Measurements from ENCODE around the gene APLP2. TPM values are rescaled to one million over a fixed set of nuclear protein-coding genes. Genes with fewer than 3 reads are reported as not detected.
"Not testable (repeated sequence)": the region's sequence is repeated elsewhere in the genome, so short reads cannot be mapped to it uniquely, and the experiment has no call there.

Gene APLP2
- total RNA-seq, 2 donors from 2014 or later, result 326 to 454 TPM

- H3K4me1 ChIP-seq, result peaks cover 0 to 7% of the 10 kb centered on the region in 2 donors
- H3K4me3 ChIP-seq, result no peak overlapping the region
- no peaks in the 10 kb centered on the region for H3K9me3 ChIP-seq
- DNase-seq (ENCODE audit: low spot score), result no peak
- no peak overlapping the region for H3K27ac ChIP-seq
- TF ChIP-seq CTCF (IDR thresholded peaks at IDR 0.05), result no peak
- no peaks in the 10 kb centered on the region for H3K36me3 ChIP-seq
- H3K27me3 ChIP-seq, result no peaks in the 10 kb centered on the region
Observed at GRCh38 chr11:130167146-130167545, 97.5 kb downstream of the APLP2 start.

- H3K27ac ChIP-seq, result no peak overlapping the region
- TF ChIP-seq CTCF (IDR thresholded peaks at IDR 0.05), result no peak
- H3K4me1 ChIP-seq, result peaks cover 0 to 7% of the 10 kb centered on the region in 2 donors
- H3K9me3 ChIP-seq, result no peaks in the 10 kb centered on the region
- H3K27me3 ChIP-seq, result no peaks in the 10 kb centered on the region
- H3K36me3 ChIP-seq, result no peaks in the 10 kb centered on the region
- no peak overlapping the region for H3K4me3 ChIP-seq
- DNase-seq (ENCODE audit: low spot score), result no peak
Observed at GRCh38 chr11:130168105-130168504, 98.4 kb downstream of the APLP2 start.

- H3K4me1 ChIP-seq, result no peaks in the 10 kb centered on the region
- DNase-seq (ENCODE audit: low spot score), result no peak
Observed at GRCh38 chr11:130170345-130170744, 100.7 kb downstream of the APLP2 start.

GRCh38 chr11:130171534-130171933 lies 101.8 kb downstream of the APLP2 start:
- H3K4me3 ChIP-seq, result no peak overlapping the region
- H3K27me3 ChIP-seq, result no peaks in the 10 kb centered on the region
- DNase-seq (ENCODE audit: low spot score), result no peak
- no peaks in the 10 kb centered on the region for H3K36me3 ChIP-seq
- TF ChIP-seq CTCF (IDR thresholded peaks at IDR 0.05), result no peak
- peaks cover 0 to 8% of the 10 kb centered on the region in 2 donors for H3K9me3 ChIP-seq
- H3K27ac ChIP-seq, result no peak overlapping the region
- H3K4me1 ChIP-seq, result no peaks in the 10 kb centered on the region

More at GRCh38 chr11:130170345-130170744, 100.7 kb downstream of the APLP2 start:
- H3K9me3 ChIP-seq, result peaks cover 0 to 8% of the 10 kb centered on the region in 2 donors
- H3K27me3 ChIP-seq, result no peaks in the 10 kb centered on the region
- no peak for TF ChIP-seq CTCF (IDR thresholded peaks at IDR 0.05)
- no peak overlapping the region for H3K4me3 ChIP-seq
- H3K27ac ChIP-seq, result no peak overlapping the region
- H3K36me3 ChIP-seq, result no peaks in the 10 kb centered on the region

- not testable (repeated sequence) for H3K36me3 ChIP-seq; H3K27me3 ChIP-seq; H3K9me3 ChIP-seq; H3K4me3 ChIP-seq; DNase-seq (ENCODE audit: low spot score); H3K27ac ChIP-seq; H3K4me1 ChIP-seq
Observed at GRCh38 chr11:130172001-130172400, 102.3 kb downstream of the APLP2 start.

GRCh38 chr11:130174642-130175041 lies 104.9 kb downstream of the APLP2 start:
- peaks cover 0 to 8% of the 10 kb centered on the region in 2 donors for H3K9me3 ChIP-seq
- H3K36me3 ChIP-seq, result no peaks in the 10 kb centered on the region
- no peak overlapping the region for H3K27ac ChIP-seq
- H3K4me3 ChIP-seq, result no peak overlapping the region
- H3K4me1 ChIP-seq, result peaks cover 0 to 17% of the 10 kb centered on the region in 2 donors
- DNase-seq (ENCODE audit: low spot score), result no peak
- H3K27me3 ChIP-seq, result no peaks in the 10 kb centered on the region
- no peak for TF ChIP-seq CTCF (IDR thresholded peaks at IDR 0.05)

All from right atrium auricular region (tissue), 2 donors.